ENCODE measurements around the gene ABHD15. TPM values are rescaled to one million over a fixed set of nuclear protein-coding genes. Genes with fewer than 3 reads are reported as not detected.

The ABHD15 gene
- total and polyA plus RNA-seq, 2 donors (not counting 3 experiments of a cell fraction or from before 2014, with no cell fraction given) = 3.8 to 5.6 TPM

- ChIA-PET POLR2A (no interaction called here), CTCF (interaction anchor here (1.2 to 2.2 kb wide), 4 partner anchors 8 to 180 kb away, joined by 3 to 9 read pairs (median 4); partner anchors contain the start of gene ANKRD13B)
- no peak for FAIRE-seq
- dilution Hi-C loops (cut with MboI; ENCODE audit: extremely low pct_ligation_motif_present, low sequenced_read_pairs) (no loop called here), intact Hi-C loops (cut with micrococcal nuclease) (no loop called here)
- Histone ChIP-seq H3K4me3 (replicated peaks in 1 of 3; ENCODE audit: insufficient read depth in 1 of 3, low read depth in 1 of 3, low read length in 3 of 3) (no peak overlapping the region), H3K79me2 (ENCODE audit: control insufficient read depth, insufficient read depth, low read length) (no peaks in the 10 kb centered on the region), H3K27ac (ENCODE audit: insufficient read depth, low read depth, low read length) (no peak overlapping the region), H3K9me3 (replicated peaks; ENCODE audit: control insufficient read depth, insufficient read depth, low read length) (no peaks in the 10 kb centered on the region), H4K20me1 (replicated peaks; ENCODE audit: control insufficient read depth, extremely low read depth, insufficient read depth, low read length) (peaks cover 2% of the 10 kb centered on the region), H3K36me3 (ENCODE audit: control insufficient read depth in 2 of 2, extremely low read depth in 1 of 2, insufficient read depth in 2 of 2, low read length in 2 of 2) (no peaks in the 10 kb centered on the region), H3K4me1 (ENCODE audit: control insufficient read depth, extremely low read depth, insufficient read depth, low read length) (no peaks in the 10 kb centered on the region), H2AFZ (ENCODE audit: low read depth, low read length) (no peak overlapping the region), H3K4me2 (ENCODE audit: insufficient read depth, low read length) (no peak overlapping the region), H3K9ac (replicated peaks; ENCODE audit: extremely low read depth, insufficient read depth, low read length) (no peak overlapping the region), H3K9me1 (replicated peaks; ENCODE audit: control insufficient read depth, extremely low read depth, insufficient read depth, low read length) (no peaks in the 10 kb centered on the region), H3K27me3 (ENCODE audit: control insufficient read depth in 2 of 2, insufficient read depth in 2 of 2, low read length in 2 of 2) (no peaks in the 10 kb centered on the region)
- no peak for DNase-seq (ENCODE audit: low read depth, low spot score)
- BruUV-seq (replicated peaks) = no TSS peak
- TF ChIP-seq GATA2 (IDR thresholded peaks at IDR 0.05; ENCODE audit: insufficient read depth, insufficient read length, low read depth, low read length) (no peak), CTCF (IDR thresholded peaks at IDR 0.05; ENCODE audit: extremely low read depth in 1 of 2, insufficient read depth in 1 of 2, low read depth in 1 of 2, low read length in 2 of 2) (no peak), POLR2AphosphoS5 (IDR thresholded peaks at IDR 0.05; ENCODE audit: insufficient read depth, low read depth, low read length) (no peak), MYC (IDR thresholded peaks at IDR 0.05; ENCODE audit: low read depth, low read length) (no peak), EZH2 (IDR thresholded peaks at IDR 0.05; ENCODE audit: borderline replicate concordance, low read depth, low read length, severe bottlenecking) (no peak), POLR2A (IDR thresholded peaks at IDR 0.05; ENCODE audit: low read depth, low read length) (no peak), FOS (IDR thresholded peaks at IDR 0.05; ENCODE audit: borderline replicate concordance, insufficient read depth, low read length) (no peak), JUN (IDR thresholded peaks at IDR 0.05; ENCODE audit: borderline replicate concordance, insufficient read depth, insufficient read length, low read depth) (no peak)
- TF ChIP-seq, protein P1, sequence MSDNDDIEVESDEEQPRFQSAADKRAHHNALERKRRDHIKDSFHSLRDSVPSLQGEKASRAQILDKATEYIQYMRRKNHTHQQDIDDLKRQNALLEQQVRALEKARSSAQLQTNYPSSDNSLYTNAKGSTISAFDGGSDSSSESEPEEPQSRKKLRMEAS (IDR thresholded peaks at IDR 0.05; ENCODE audit: insufficient read depth, insufficient read length) = no peak
Observed at GRCh38 chr17:29549177-29549923, 17.5 kb downstream of the ABHD15 start.

All from endothelial cell of umbilical vein (primary cell).